ENCODE results near the gene XXYLT1. TPM values are rescaled to one million over a fixed set of nuclear protein-coding genes. Genes with fewer than 3 reads are reported as not detected.

XXYLT1 gene
- total RNA-seq, 1 donor from 2014 or later: 25.4 TPM

DNA sequence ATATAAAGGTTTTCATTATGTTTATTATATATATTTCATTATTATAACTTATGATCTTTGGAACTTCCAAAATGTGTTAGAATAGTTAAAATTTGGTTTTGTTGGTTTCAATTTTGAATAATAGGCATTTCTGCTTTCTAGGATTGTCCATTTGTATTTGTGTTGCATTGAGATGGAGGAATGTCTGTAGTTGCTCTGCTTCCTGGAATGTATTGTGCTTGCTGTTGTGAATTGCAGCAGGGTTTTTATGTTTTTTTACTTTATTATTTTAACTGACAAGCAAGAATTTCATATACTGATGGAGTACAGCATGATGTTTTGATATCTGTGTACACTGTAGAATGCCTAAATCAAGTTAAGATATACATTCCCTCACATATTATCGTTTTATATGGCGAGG lies 247.4 kb downstream of the XXYLT1 start:
- Mint-ChIP-seq H3K27ac (no peak overlapping the region), H3K4me3 (ENCODE audit: low read depth) (no peak overlapping the region), H3K27me3 (peaks cover 23% of the 10 kb centered on the region), H3K9me3 (ENCODE audit: low read depth) (no peaks in the 10 kb centered on the region), H3K36me3 (ENCODE audit: insufficient read depth) (no peaks in the 10 kb centered on the region), H3K4me1 (ENCODE audit: low read depth) (peaks cover 1% of the 10 kb centered on the region)
- DNase-seq (ENCODE audit: low spot score, unreplicated experiment): no peak
- TF ChIP-seq, protein P1, sequence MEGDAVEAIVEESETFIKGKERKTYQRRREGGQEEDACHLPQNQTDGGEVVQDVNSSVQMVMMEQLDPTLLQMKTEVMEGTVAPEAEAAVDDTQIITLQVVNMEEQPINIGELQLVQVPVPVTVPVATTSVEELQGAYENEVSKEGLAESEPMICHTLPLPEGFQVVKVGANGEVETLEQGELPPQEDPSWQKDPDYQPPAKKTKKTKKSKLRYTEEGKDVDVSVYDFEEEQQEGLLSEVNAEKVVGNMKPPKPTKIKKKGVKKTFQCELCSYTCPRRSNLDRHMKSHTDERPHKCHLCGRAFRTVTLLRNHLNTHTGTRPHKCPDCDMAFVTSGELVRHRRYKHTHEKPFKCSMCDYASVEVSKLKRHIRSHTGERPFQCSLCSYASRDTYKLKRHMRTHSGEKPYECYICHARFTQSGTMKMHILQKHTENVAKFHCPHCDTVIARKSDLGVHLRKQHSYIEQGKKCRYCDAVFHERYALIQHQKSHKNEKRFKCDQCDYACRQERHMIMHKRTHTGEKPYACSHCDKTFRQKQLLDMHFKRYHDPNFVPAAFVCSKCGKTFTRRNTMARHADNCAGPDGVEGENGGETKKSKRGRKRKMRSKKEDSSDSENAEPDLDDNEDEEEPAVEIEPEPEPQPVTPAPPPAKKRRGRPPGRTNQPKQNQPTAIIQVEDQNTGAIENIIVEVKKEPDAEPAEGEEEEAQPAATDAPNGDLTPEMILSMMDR (IDR thresholded peaks at IDR 0.05; ENCODE audit: unreplicated experiment): no peak

DNA sequence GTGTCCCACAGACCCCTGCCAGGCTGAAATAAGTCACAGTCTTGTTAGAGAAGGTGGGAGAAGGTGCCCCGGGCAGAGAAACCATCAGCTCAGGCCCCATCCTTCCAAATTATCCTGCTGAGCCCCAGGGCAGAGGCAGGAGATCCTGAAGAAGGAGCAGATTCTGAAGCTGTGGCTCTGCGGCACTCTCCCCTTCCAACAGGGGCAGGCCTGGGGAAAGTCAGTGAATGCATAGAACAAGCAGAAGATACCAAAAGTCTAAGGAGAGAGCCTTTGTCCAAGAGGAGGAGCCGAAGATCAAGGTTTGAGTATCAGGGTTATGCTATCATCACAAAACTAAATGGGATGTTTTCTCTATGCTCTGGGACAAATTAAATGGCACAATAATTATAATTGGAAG lies 249.3 kb downstream of the XXYLT1 start:
- no peaks in the 10 kb centered on the region for H3K36me3 Mint-ChIP-seq (ENCODE audit: insufficient read depth)
- no peaks in the 10 kb centered on the region for H3K9me3 Mint-ChIP-seq (ENCODE audit: low read depth)
- no peak overlapping the region for H3K27ac Mint-ChIP-seq
- DNase-seq (ENCODE audit: low spot score, unreplicated experiment): no peak
- peaks cover 33% of the 10 kb centered on the region for H3K27me3 Mint-ChIP-seq
- TF ChIP-seq, protein P1 (IDR thresholded peaks at IDR 0.05; ENCODE audit: unreplicated experiment): no peak
- H3K4me1 Mint-ChIP-seq (ENCODE audit: low read depth): peaks cover 1% of the 10 kb centered on the region
- no peak overlapping the region for H3K4me3 Mint-ChIP-seq (ENCODE audit: low read depth)

DNA sequence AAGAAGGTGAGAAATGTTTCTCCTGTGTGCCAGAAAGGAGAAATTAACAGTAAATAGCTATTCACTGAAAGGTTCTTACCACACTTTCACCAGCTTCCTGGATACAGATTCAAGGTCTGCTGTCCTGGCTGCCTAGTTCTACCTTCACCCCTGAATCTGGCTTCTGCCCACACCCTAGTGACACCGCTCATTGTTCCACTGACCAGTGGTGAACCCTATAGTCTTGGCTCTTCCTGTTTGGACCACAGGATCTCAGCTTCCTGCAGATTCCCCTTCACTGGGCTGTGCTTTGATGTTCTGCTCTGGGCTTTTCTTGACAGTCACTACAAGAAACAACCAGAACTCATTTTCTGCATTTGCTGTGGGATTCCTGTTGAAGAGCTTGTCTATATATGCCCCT lies 250.0 kb downstream of the XXYLT1 start:
- TF ChIP-seq, protein P1 (IDR thresholded peaks at IDR 0.05; ENCODE audit: unreplicated experiment): no peak
- Mint-ChIP-seq H3K4me3 (ENCODE audit: low read depth) (no peak overlapping the region), H3K4me1 (ENCODE audit: low read depth) (peaks cover 1% of the 10 kb centered on the region), H3K27me3 (peaks cover 39% of the 10 kb centered on the region), H3K9me3 (ENCODE audit: low read depth) (no peaks in the 10 kb centered on the region), H3K36me3 (ENCODE audit: insufficient read depth) (no peaks in the 10 kb centered on the region), H3K27ac (no peak overlapping the region)
- DNase-seq (ENCODE audit: low spot score, unreplicated experiment): no peak

DNA sequence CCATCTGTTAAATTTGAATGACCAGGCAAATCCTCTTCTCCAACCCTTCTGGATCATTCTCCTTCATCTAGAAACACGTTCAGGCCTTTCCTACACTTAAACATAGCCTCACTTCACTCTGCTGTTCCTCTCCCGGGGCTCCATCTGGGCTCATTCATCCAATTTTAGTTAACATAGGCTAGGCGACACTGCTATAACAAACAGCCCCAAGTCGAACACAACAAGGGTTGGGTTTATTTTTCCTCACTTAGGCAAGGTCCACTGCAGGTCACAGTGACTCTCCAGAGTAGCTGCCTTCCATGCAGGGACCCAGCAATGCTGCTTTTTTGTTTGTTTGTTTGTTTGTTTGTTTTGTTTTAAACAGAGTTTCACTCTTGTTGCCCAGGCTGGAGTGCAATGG lies 250.8 kb downstream of the XXYLT1 start:
- TF ChIP-seq, protein P1 (IDR thresholded peaks at IDR 0.05; ENCODE audit: unreplicated experiment): no peak
- Mint-ChIP-seq H3K27ac (no peak overlapping the region), H3K4me3 (ENCODE audit: low read depth) (no peak overlapping the region), H3K4me1 (ENCODE audit: low read depth) (no peaks in the 10 kb centered on the region), H3K27me3 (peaks cover 39% of the 10 kb centered on the region), H3K9me3 (ENCODE audit: low read depth) (no peaks in the 10 kb centered on the region), H3K36me3 (ENCODE audit: insufficient read depth) (no peaks in the 10 kb centered on the region)
- no peak for DNase-seq (ENCODE audit: low spot score, unreplicated experiment)

DNA sequence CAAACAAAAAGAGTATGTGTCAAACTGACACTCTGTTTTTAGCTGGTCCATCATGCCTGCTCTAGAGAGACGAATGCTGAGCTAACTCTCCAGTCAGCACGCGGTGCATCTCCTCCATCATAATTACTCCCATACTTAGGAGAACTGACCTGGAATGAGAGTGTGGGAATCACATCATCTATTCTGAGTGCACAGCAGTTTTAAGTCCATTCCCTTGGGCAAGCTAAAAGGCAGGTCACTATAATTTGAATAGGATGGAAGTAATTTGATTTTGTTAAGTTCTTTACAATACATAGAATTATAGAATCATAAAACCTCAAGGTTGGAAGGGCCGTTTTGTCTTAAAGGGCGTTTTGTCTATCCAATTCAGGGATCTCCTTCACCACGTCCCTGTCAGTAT lies 251.6 kb downstream of the XXYLT1 start:
- Mint-ChIP-seq H3K27me3 (peaks cover 43% of the 10 kb centered on the region), H3K4me3 (ENCODE audit: low read depth) (no peak overlapping the region), H3K27ac (no peak overlapping the region), H3K4me1 (ENCODE audit: low read depth) (no peaks in the 10 kb centered on the region), H3K36me3 (ENCODE audit: insufficient read depth) (no peaks in the 10 kb centered on the region), H3K9me3 (ENCODE audit: low read depth) (no peaks in the 10 kb centered on the region)
- TF ChIP-seq, protein P1 (IDR thresholded peaks at IDR 0.05; ENCODE audit: unreplicated experiment): no peak
- DNase-seq (ENCODE audit: low spot score, unreplicated experiment): no peak

Small RNAs within 50 kb of the gene (microRNA-seq; reads per million reads assigned to microRNA genes)
- not detected for gene MIR3137 (ENCODE audit: borderline number of aligned reads, unreplicated experiment)

Other genes with a start within 250 kb of the XXYLT1 start
- gene ACAP2, start 171.9 kb upstream of the XXYLT1 start, total RNA-seq: 33.0 and 34.2 TPM in 2 replicates

Data from progenitor cell of endocrine pancreas (in vitro differentiated cells).